ENCODE results near the gene DIPK1A.

The DIPK1A gene

DNA sequence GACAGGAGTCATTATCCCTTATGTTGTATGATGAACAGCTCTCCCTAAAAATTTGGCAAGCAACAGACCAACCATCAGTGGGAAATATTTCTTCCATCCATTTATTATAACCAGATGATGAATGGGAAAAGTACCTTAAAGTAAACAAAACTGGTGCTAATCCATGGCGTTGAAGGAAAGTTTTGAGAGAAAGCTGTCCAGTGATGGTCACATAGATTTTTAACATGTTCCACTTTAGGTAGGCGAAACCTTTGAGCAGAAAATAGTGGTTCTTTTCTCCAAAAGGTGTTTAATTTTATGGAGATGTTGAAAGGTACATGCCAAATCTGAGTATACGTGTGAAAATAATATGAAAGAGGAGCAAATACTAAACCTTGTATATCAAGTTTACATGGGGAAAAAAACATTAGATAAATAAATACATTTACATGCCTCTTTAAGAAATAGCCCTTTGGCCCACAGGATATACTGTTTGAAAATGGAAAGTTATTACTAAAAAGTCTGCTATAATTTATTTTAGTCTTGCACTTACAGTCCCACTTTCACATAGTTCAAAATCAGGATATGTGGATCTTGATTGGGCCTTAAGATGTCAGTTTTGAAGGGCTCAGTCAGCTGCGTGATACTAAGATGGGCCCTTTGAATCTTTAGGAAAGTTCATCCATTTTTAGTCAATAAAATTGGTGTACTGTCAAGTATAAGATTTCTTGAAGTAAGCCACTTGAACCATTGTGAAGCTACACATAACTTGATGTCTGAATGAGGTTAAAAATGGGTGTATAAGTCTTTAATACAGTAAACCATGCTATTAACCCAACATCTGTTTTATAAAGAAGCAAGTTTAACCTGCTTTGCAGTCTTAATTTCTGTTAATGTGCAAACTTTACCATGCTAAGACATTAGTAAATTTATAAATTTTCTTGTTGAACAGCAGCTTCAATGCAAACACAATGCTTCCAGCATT lies 118.9 kb downstream of the DIPK1A start:
- Histone ChIP-seq H3K9me2 (replicated peaks; ENCODE audit: insufficient read depth, low read length) (no peaks in the 10 kb centered on the region), H3K9ac (ENCODE audit: low read length) (no peak overlapping the region), H3K9me3 (replicated peaks; ENCODE audit: insufficient read depth, low read length) (no peaks in the 10 kb centered on the region), H3K36me3 (replicated peaks; ENCODE audit: insufficient read depth, low read length) (no peaks in the 10 kb centered on the region; the same call in 1 of the 2 replicates), H3K4me1 (ENCODE audit: low read length) (no peaks in the 10 kb centered on the region), H4K20me1 (ENCODE audit: insufficient read depth, low read length) (peaks cover 22% of the 10 kb centered on the region; the same call in 1 of the 2 replicates), H3K4me3 (ENCODE audit: low read length) (no peak overlapping the region), H2AFZ (ENCODE audit: low read length) (no peak overlapping the region), H3K27ac (ENCODE audit: low read length) (no peak overlapping the region), H3F3A (ENCODE audit: insufficient read depth, low read length) (peaks cover 18% of the 10 kb centered on the region; the same call in 1 of the 2 replicates), H3K79me2 (ENCODE audit: low read length) (peaks cover 38% of the 10 kb centered on the region), H3K27me3 (replicated peaks; ENCODE audit: insufficient read depth, low read length) (no peaks in the 10 kb centered on the region), H3K4me2 (ENCODE audit: low read depth, low read length) (no peak overlapping the region)
- TF ChIP-seq, protein P1, sequence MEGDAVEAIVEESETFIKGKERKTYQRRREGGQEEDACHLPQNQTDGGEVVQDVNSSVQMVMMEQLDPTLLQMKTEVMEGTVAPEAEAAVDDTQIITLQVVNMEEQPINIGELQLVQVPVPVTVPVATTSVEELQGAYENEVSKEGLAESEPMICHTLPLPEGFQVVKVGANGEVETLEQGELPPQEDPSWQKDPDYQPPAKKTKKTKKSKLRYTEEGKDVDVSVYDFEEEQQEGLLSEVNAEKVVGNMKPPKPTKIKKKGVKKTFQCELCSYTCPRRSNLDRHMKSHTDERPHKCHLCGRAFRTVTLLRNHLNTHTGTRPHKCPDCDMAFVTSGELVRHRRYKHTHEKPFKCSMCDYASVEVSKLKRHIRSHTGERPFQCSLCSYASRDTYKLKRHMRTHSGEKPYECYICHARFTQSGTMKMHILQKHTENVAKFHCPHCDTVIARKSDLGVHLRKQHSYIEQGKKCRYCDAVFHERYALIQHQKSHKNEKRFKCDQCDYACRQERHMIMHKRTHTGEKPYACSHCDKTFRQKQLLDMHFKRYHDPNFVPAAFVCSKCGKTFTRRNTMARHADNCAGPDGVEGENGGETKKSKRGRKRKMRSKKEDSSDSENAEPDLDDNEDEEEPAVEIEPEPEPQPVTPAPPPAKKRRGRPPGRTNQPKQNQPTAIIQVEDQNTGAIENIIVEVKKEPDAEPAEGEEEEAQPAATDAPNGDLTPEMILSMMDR (IDR thresholded peaks at IDR 0.05; ENCODE audit: low read length), result no peak
- no peak for TF ChIP-seq EZH2 (optimal IDR thresholded peaks at IDR 0.05; ENCODE audit: low read depth, low read length)
- no peak for TF ChIP-seq EZH2phosphoT487 (IDR thresholded peaks at IDR 0.05; ENCODE audit: low read length)
- DNase-seq, result no peak

GRCh38 chr1:92840600-92840999 lies 120.7 kb downstream of the DIPK1A start:
- Histone ChIP-seq H2AFZ (ENCODE audit: low read length) (no peak overlapping the region), H3K9ac (ENCODE audit: low read length) (no peak overlapping the region), H3F3A (ENCODE audit: insufficient read depth, low read length) (peaks cover 18% of the 10 kb centered on the region; the same call in 1 of the 2 replicates), H3K9me3 (replicated peaks; ENCODE audit: insufficient read depth, low read length) (no peaks in the 10 kb centered on the region), H3K79me2 (ENCODE audit: low read length) (peaks cover 56% of the 10 kb centered on the region), H3K9me2 (replicated peaks; ENCODE audit: insufficient read depth, low read length) (no peaks in the 10 kb centered on the region), H3K4me1 (ENCODE audit: low read length) (no peaks in the 10 kb centered on the region; the same call in 1 of the 2 replicates), H3K4me3 (ENCODE audit: low read length) (no peak overlapping the region), H4K20me1 (ENCODE audit: insufficient read depth, low read length) (peaks cover 28% of the 10 kb centered on the region; the same call in 1 of the 2 replicates), H3K27ac (ENCODE audit: low read length) (no peak overlapping the region), H3K4me2 (ENCODE audit: low read depth, low read length) (no peak overlapping the region), H3K36me3 (replicated peaks; ENCODE audit: insufficient read depth, low read length) (no peaks in the 10 kb centered on the region; the same call in 1 of the 2 replicates), H3K27me3 (replicated peaks; ENCODE audit: insufficient read depth, low read length) (no peaks in the 10 kb centered on the region)
- no peak for DNase-seq
- TF ChIP-seq EZH2 (optimal IDR thresholded peaks at IDR 0.05; ENCODE audit: low read depth, low read length) (no peak), EZH2phosphoT487 (IDR thresholded peaks at IDR 0.05; ENCODE audit: low read length) (no peak)
- TF ChIP-seq, protein P1 (IDR thresholded peaks at IDR 0.05; ENCODE audit: low read length), result no peak

GRCh38 chr1:92839442-92839841 lies 121.8 kb downstream of the DIPK1A start:
- no peak overlapping the region for H2AFZ ChIP-seq (ENCODE audit: low read length)
- H3K79me2 ChIP-seq (ENCODE audit: low read length), result peaks cover 68% of the 10 kb centered on the region
- no peaks in the 10 kb centered on the region; the same call in 1 of the 2 replicates for H3K4me1 ChIP-seq (ENCODE audit: low read length)
- H4K20me1 ChIP-seq (ENCODE audit: insufficient read depth, low read length), result peaks cover 36% of the 10 kb centered on the region
- no peaks in the 10 kb centered on the region for H3K9me3 ChIP-seq (replicated peaks; ENCODE audit: insufficient read depth, low read length)
- no peak overlapping the region for H3K9ac ChIP-seq (ENCODE audit: low read length)
- H3K27me3 ChIP-seq (replicated peaks; ENCODE audit: insufficient read depth, low read length), result no peaks in the 10 kb centered on the region
- H3K9me2 ChIP-seq (replicated peaks; ENCODE audit: insufficient read depth, low read length), result no peaks in the 10 kb centered on the region
- TF ChIP-seq EZH2 (optimal IDR thresholded peaks at IDR 0.05; ENCODE audit: low read depth, low read length) (no peak), EZH2phosphoT487 (IDR thresholded peaks at IDR 0.05; ENCODE audit: low read length) (no peak)
- TF ChIP-seq, protein P1 (IDR thresholded peaks at IDR 0.05; ENCODE audit: low read length), result no peak
- H3F3A ChIP-seq (ENCODE audit: insufficient read depth, low read length), result peaks cover 18% of the 10 kb centered on the region; the same call in 1 of the 2 replicates
- H3K27ac ChIP-seq (ENCODE audit: low read length), result no peak overlapping the region
- no peak overlapping the region for H3K4me2 ChIP-seq (ENCODE audit: low read depth, low read length)
- H3K4me3 ChIP-seq (ENCODE audit: low read length), result no peak overlapping the region
- H3K36me3 ChIP-seq (replicated peaks; ENCODE audit: insufficient read depth, low read length), result no peaks in the 10 kb centered on the region; the same call in 1 of the 2 replicates
- no peak for DNase-seq
